Central memory CD8-positive, alpha-beta T cell (primary cell): ENCODE data around the gene SLC29A3.
"Not testable (repeated sequence)": the region's sequence is repeated elsewhere in the genome, so short reads cannot be mapped to it uniquely, and the experiment has no call there.

Experiments used
- ATAC-seq: fragments of 150-1000 bp; cut with Tn5 transposase; replicated peaks from 2 replicates; pipeline ENCODE4 v1.10.0; 2022; ENCODE audit warnings: mild to moderate bottlenecking, moderate FRiP score, moderate number of reproducible peaks; ENCODE audit not compliant: poor library complexity, severe bottlenecking; ENCODE audit errors: extremely low read depth
- DNase-seq, 2 donors: peaks; one replicate each; pipeline ENCODE4 v3.0.0; 2021; ENCODE audit warnings: low spot score in 2 of 2
- H3K27ac Mint-ChIP-seq: one replicate; pipeline ENCODE4 v1.8.0; 2022; ENCODE audit warnings: low read depth, mild to moderate bottlenecking, moderate library complexity, mixed read lengths
- H3K27me3 Mint-ChIP-seq: one replicate; pipeline ENCODE4 v1.8.0; 2022; ENCODE audit warnings: mixed read lengths
- H3K36me3 Mint-ChIP-seq: one replicate; pipeline ENCODE4 v1.8.0; 2022; ENCODE audit warnings: mild to moderate bottlenecking, moderate library complexity, mixed read lengths; ENCODE audit not compliant: insufficient read depth
- H3K4me1 Mint-ChIP-seq: one replicate; pipeline ENCODE4 v1.8.0; 2022; ENCODE audit warnings: mixed read lengths
- H3K4me3 Mint-ChIP-seq: one replicate; pipeline ENCODE4 v1.8.0; 2022; ENCODE audit warnings: mild to moderate bottlenecking, moderate library complexity, mixed read lengths
- H3K9me3 Mint-ChIP-seq: one replicate; pipeline ENCODE4 v1.8.0; 2022; ENCODE audit warnings: mixed read lengths

SLC29A3 gene

GRCh38 chr10:71319042-71319799 lies at the start of gene SLC29A3:
Gene SLC29A3 (plus strand): TSS chr10:71319259. CDS start chr10:71319310, 51 bp downstream.
- Mint-ChIP-seq H3K36me3 (peaks cover 7% of the 10 kb centered on the region), H3K27ac (peak within 1 kb of the TSS; percentile 88), H3K27me3 (no peaks in the 10 kb centered on the region), H3K9me3 (no peaks in the 10 kb centered on the region), H3K4me3 (peak within 1 kb of the TSS; percentile 95), H3K4me1 (peaks cover 36% of the 10 kb centered on the region)
- ATAC-seq = peak; percentile 88
- DNase-seq = peak; percentile 68 to 75

- Mint-ChIP-seq H3K27me3 (no peaks in the 10 kb centered on the region), H3K27ac (no peak overlapping the region), H3K9me3 (no peaks in the 10 kb centered on the region), H3K36me3 (no peaks in the 10 kb centered on the region), H3K4me1 (no peaks in the 10 kb centered on the region), H3K4me3 (no peak overlapping the region)
- DNase-seq (no peak), ATAC-seq (no peak)
Observed at GRCh38 chr10:71269301-71270288, 49.5 kb upstream of the SLC29A3 start.

- Mint-ChIP-seq H3K9me3 (no peaks in the 10 kb centered on the region), H3K4me3 (no peak overlapping the region), H3K27ac (no peak overlapping the region), H3K27me3 (no peaks in the 10 kb centered on the region), H3K4me1 (no peaks in the 10 kb centered on the region), H3K36me3 (no peaks in the 10 kb centered on the region)
- no peak for ATAC-seq
- DNase-seq = no peak
Observed at GRCh38 chr10:71270301-71271220, 48.5 kb upstream of the SLC29A3 start.

GRCh38 chr10:71271662-71272055 lies 47.4 kb upstream of the SLC29A3 start:
- no peaks in the 10 kb centered on the region for H3K4me1 Mint-ChIP-seq
- ATAC-seq (no peak), DNase-seq (no peak)
- H3K36me3 Mint-ChIP-seq = no peaks in the 10 kb centered on the region
- no peaks in the 10 kb centered on the region for H3K9me3 Mint-ChIP-seq
- no peak overlapping the region for H3K4me3 Mint-ChIP-seq
- no peak overlapping the region for H3K27ac Mint-ChIP-seq
- no peaks in the 10 kb centered on the region for H3K27me3 Mint-ChIP-seq

GRCh38 chr10:71272056-71272771 lies 46.8 kb upstream of the SLC29A3 start:
- Mint-ChIP-seq H3K9me3 (no peaks in the 10 kb centered on the region), H3K4me1 (no peaks in the 10 kb centered on the region), H3K27me3 (no peaks in the 10 kb centered on the region), H3K4me3 (no peak overlapping the region), H3K27ac (no peak overlapping the region), H3K36me3 (no peaks in the 10 kb centered on the region)
- DNase-seq (no peak), ATAC-seq (no peak)

- not testable (repeated sequence) for H3K27ac Mint-ChIP-seq
Observed at GRCh38 chr10:71272974-71273373, 46.1 kb upstream of the SLC29A3 start.

GRCh38 chr10:71273506-71273905 lies 45.6 kb upstream of the SLC29A3 start:
- Mint-ChIP-seq H3K27ac (no peak overlapping the region), H3K27me3 (no peaks in the 10 kb centered on the region), H3K4me3 (no peak overlapping the region), H3K4me1 (no peaks in the 10 kb centered on the region), H3K36me3 (no peaks in the 10 kb centered on the region), H3K9me3 (no peaks in the 10 kb centered on the region)
- no peak for DNase-seq
- ATAC-seq = no peak

More at GRCh38 chr10:71272974-71273373, 46.1 kb upstream of the SLC29A3 start:
- not testable (repeated sequence) for ATAC-seq, H3K36me3 Mint-ChIP-seq, H3K27me3 Mint-ChIP-seq, H3K4me1 Mint-ChIP-seq, H3K9me3 Mint-ChIP-seq, H3K4me3 Mint-ChIP-seq, DNase-seq

- Mint-ChIP-seq H3K4me3 (no peak overlapping the region), H3K27me3 (no peaks in the 10 kb centered on the region), H3K36me3 (no peaks in the 10 kb centered on the region), H3K4me1 (no peaks in the 10 kb centered on the region), H3K27ac (no peak overlapping the region), H3K9me3 (no peaks in the 10 kb centered on the region)
- DNase-seq = no peak
- ATAC-seq = no peak
Observed at GRCh38 chr10:71274901-71275796, 43.9 kb upstream of the SLC29A3 start.

GRCh38 chr10:71276873-71277272 lies 42.2 kb upstream of the SLC29A3 start:
- H3K9me3 Mint-ChIP-seq = no peaks in the 10 kb centered on the region
- no peaks in the 10 kb centered on the region for H3K4me1 Mint-ChIP-seq
- ATAC-seq (no peak), DNase-seq (no peak)
- H3K36me3 Mint-ChIP-seq = no peaks in the 10 kb centered on the region
- H3K4me3 Mint-ChIP-seq = no peak overlapping the region
- no peak overlapping the region for H3K27ac Mint-ChIP-seq
- no peaks in the 10 kb centered on the region for H3K27me3 Mint-ChIP-seq

- Mint-ChIP-seq H3K27me3 (no peaks in the 10 kb centered on the region), H3K27ac (no peak overlapping the region), H3K4me1 (no peaks in the 10 kb centered on the region), H3K9me3 (no peaks in the 10 kb centered on the region), H3K4me3 (no peak overlapping the region), H3K36me3 (no peaks in the 10 kb centered on the region)
- no peak for ATAC-seq
- DNase-seq = no peak
Observed at GRCh38 chr10:71277914-71278665, 41.0 kb upstream of the SLC29A3 start.
